Stimulated activated CD8-positive, alpha-beta memory T cell treated with anti-CD3 and anti-CD28 coated beads, Interleukin-7, amount 100 ng/mL, for 1 hour (primary cell): ENCODE data around the gene SMCO1.
"Not testable (repeated sequence)": the region's sequence is repeated elsewhere in the genome, so short reads cannot be mapped to it uniquely, and the experiment has no call there.

Experiments used
- DNase-seq, 2 donors: peaks; one replicate each; pipeline ENCODE4 v3.0.0-alpha.2; 2020; ENCODE audit warnings: low read depth in 2 of 2

SMCO1 gene

GRCh38 chr3:196514913-196515621 is at the start of gene SMCO1:
Gene SMCO1, minus strand, starts transcription at chr3:196515346. Its CDS starts 137 bp downstream, at chr3:196515209.
- DNase-seq: no peak

GRCh38 chr3:196563721-196564225 is 48.6 kb upstream of the SMCO1 start:
- no peak for DNase-seq

GRCh38 chr3:196559826-196560225 is 44.7 kb upstream of the SMCO1 start:
- no peak for DNase-seq

GRCh38 chr3:196558476-196558875 is 43.3 kb upstream of the SMCO1 start:
- no peak for DNase-seq

GRCh38 chr3:196557236-196557635 is 42.1 kb upstream of the SMCO1 start:
- no peak for DNase-seq

GRCh38 chr3:196555295-196555694 is 40.1 kb upstream of the SMCO1 start:
- DNase-seq: no peak

- DNase-seq: no peak
Observed at GRCh38 chr3:196554205-196554604, 39.1 kb upstream of the SMCO1 start.

- no peak for DNase-seq
Observed at GRCh38 chr3:196553551-196553950, 38.4 kb upstream of the SMCO1 start.

- no peak for DNase-seq
Observed at GRCh38 chr3:196552253-196552652, 37.1 kb upstream of the SMCO1 start.

GRCh38 chr3:196550172-196550571 is 35.0 kb upstream of the SMCO1 start:
- DNase-seq: not testable (repeated sequence)

GRCh38 chr3:196549312-196549711 is 34.2 kb upstream of the SMCO1 start:
- not testable (repeated sequence) for DNase-seq

- DNase-seq: no peak
Observed at GRCh38 chr3:196547067-196547466, 31.9 kb upstream of the SMCO1 start.

- DNase-seq: no peak
Observed at GRCh38 chr3:196546537-196546936, 31.4 kb upstream of the SMCO1 start.

GRCh38 chr3:196544491-196544992 is 29.4 kb upstream of the SMCO1 start:
- no peak for DNase-seq

GRCh38 chr3:196541684-196542445 is 26.7 kb upstream of the SMCO1 start:
- no peak for DNase-seq

GRCh38 chr3:196537319-196537984 is 22.3 kb upstream of the SMCO1 start:
- peak; percentile 22 to 52 for DNase-seq

GRCh38 chr3:196533260-196533681 is 18.1 kb upstream of the SMCO1 start:
- no peak for DNase-seq

GRCh38 chr3:196531418-196531817 is 16.3 kb upstream of the SMCO1 start:
- DNase-seq: no peak

GRCh38 chr3:196528639-196529233 is 13.6 kb upstream of the SMCO1 start:
- peak; percentile 48 to 72 for DNase-seq

- DNase-seq: no peak
Observed at GRCh38 chr3:196525141-196525540, 10.0 kb upstream of the SMCO1 start.

- no peak for DNase-seq
Observed at GRCh38 chr3:196524527-196524926, 9.4 kb upstream of the SMCO1 start.

- no peak for DNase-seq
Observed at GRCh38 chr3:196523841-196524240, 8.7 kb upstream of the SMCO1 start.
